Retinal pigment epithelial cell (primary cell): ENCODE results near the gene RPH3AL.

ENCODE experiments used
- DNase-seq: peaks from one replicate; pipeline ENCODE4 v3.0.0-alpha.2; 2010; ENCODE audit warnings: low read depth
- H3K4me3 ChIP-seq: 2 replicates; pipeline ENCODE4 v1.5.1; 2011; ENCODE audit warnings: mild to moderate bottlenecking, low read length, control low read depth, moderate library complexity
- CTCF ChIP-seq: conservative IDR thresholded peaks from 2 replicates; pipeline ENCODE4 v1.5.1; 2011; ENCODE audit warnings: low read depth, low read length, control low read depth, inconsistent platforms

RPH3AL gene

GRCh38 chr17:197352-197751 is 155.3 kb downstream of the RPH3AL start:
- no peak overlapping the region for H3K4me3 ChIP-seq
- TF ChIP-seq CTCF: no peak
- DNase-seq: no peak

GRCh38 chr17:194828-195602 is 157.6 kb downstream of the RPH3AL start:
- no peak for DNase-seq
- no peak for TF ChIP-seq CTCF
- no peak overlapping the region for H3K4me3 ChIP-seq

- H3K4me3 ChIP-seq: no peak overlapping the region
- TF ChIP-seq CTCF: no peak
- no peak for DNase-seq
Observed at GRCh38 chr17:193841-194806, 158.5 kb downstream of the RPH3AL start.

- H3K4me3 ChIP-seq: no peak overlapping the region
- TF ChIP-seq CTCF: no peak
- no peak for DNase-seq
Observed at GRCh38 chr17:193426-193810, 159.2 kb downstream of the RPH3AL start.

- TF ChIP-seq CTCF: no peak
- no peak for DNase-seq
- H3K4me3 ChIP-seq: no peak overlapping the region
Observed at GRCh38 chr17:192666-193425, 159.8 kb downstream of the RPH3AL start.

GRCh38 chr17:189444-189843 is 163.2 kb downstream of the RPH3AL start:
- TF ChIP-seq CTCF: no peak
- H3K4me3 ChIP-seq: no peak overlapping the region
- no peak for DNase-seq
